ENCODE measurements around the gene BRICD5.

DNA sequence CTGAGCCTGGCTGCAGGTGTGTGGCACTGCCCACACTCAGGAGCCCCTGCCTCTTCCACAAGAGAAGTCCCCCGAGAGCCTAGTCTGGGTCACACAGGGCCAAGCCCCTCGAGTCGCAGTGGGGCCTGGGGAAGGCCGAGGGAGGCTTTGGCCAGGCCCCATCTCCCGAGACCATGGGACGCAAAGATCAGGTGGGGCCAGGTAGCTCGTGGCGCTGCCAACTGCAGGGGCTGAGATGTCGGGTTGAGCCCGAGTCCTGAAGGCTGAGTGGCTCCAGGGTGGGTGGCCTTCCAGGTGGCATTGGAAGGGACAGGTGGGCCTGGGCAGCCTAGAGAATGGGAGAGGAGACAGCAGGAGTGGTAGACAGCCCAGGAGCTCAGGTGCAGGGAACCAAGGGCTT is 48.8 kb downstream of the BRICD5 start:
- no peak for TF ChIP-seq EZH2 (IDR thresholded peaks at IDR 0.05; ENCODE audit: insufficient read depth, poor library complexity, severe bottlenecking)
- TF ChIP-seq EZH2phosphoT487 (IDR thresholded peaks at IDR 0.05; ENCODE audit: insufficient read depth, low read depth): no peak
